Measurements from ENCODE around the gene COPE.
"Not testable (repeated sequence)": the region's sequence is repeated elsewhere in the genome, so short reads cannot be mapped to it uniquely, and the experiment has no call there.

The COPE gene

DNA sequence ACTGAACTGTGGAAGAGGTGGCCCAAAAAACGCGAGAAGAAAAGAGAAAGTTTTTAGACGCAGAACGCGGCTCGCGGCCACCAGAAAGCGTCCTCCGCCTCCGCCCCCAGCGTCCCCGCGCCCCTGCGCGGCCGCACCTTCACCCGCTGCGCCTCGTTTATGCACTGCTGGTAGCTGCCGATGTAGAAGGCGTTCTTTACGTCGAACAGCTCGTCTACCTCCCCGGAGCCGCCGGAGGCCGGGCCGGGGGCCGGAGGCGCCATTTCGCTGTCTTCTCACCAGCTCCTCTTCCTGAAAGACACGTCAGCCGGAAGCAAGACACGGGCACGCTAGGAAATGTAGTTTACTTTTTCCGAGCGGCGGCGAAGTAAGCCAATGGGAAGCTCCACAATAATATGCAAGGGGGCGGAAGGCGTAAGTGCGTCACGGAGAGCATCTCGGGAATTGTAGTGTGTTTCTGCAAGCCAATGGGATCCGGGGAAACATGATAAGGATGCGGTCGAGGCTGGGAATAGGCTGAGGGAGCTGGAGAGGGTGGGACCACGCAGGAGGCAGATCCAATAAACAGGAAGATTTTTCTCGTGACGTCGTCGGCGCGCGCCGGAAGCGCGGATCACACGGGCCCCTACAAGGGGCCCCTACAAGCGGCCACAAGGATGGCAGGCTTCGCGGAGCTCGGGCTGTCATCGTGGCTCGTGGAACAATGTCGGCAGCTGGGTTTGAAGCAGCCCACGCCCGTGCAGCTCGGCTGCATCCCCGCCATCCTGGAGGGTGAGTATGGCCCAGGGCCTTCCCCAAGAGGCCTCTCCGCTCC lies at the start of gene COPE, which contains the start of gene DDX49:
Gene COPE (minus strand): TSS at position 302 of the 814 bp plus-strand sequence. CDS start 39 bp downstream, at position 263.
Gene DDX49 (plus strand): TSS at position 630 of the 814 bp plus-strand sequence. CDS start 27 bp downstream, at position 657.
- DNase-seq = peak; percentile 96

DNA sequence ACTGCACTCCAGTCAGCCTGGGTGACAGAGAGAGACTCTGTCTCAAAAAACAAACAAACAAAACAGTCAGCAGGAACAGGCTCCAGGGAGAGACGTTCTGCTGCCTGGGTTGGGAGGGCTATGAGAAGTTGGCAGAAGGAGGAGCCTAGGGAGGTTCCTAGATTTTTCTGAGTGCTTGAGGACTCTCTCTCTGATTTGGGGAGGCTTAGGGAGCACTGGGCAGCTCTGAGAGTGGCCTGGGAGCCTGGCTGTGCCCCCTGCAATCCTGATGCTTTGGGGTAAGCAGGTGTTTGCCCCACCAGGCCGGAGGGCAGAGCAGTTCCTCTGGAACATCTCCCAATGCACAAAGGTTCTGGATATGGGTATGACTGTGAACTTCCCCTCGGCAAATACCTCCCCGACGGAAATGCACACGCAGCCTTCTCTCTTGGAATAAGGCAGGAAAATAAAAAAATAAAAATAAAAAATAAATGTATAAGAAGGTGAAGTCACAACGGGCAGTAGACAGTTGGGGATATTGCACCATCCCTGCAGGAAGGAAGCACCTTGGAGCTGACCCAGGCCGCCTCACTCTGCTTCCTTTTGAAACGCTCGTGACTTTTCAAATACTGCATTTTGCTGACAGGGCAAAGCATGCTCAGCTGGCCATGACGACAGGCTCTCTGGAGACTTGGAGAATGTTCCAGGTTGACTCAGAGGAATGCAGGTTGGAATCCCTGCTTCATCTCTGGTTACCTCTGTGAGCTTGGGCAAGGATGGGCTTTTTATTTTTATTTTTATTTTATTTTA lies 48.4 kb upstream of the COPE start:
- no peak for DNase-seq

DNA sequence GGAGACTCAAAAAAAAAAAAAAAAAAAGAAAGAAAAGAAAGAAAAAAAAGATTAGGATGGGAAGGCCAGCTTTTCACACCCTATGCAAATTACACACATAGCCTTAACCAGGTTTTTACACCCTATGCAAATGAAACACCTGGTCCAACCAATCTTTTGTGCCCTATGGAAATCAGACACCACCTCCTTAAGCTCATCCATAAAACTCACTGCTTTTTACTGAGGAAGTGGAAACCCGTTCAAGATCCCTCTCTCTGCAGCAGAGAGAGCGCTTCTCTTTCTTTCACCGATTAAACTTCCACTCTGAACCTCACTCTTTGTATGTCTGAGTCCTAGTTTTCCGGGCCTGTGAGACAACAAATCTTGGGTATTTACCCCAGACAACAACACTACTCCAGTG lies 47.1 kb upstream of the COPE start:
- DNase-seq = no peak

DNA sequence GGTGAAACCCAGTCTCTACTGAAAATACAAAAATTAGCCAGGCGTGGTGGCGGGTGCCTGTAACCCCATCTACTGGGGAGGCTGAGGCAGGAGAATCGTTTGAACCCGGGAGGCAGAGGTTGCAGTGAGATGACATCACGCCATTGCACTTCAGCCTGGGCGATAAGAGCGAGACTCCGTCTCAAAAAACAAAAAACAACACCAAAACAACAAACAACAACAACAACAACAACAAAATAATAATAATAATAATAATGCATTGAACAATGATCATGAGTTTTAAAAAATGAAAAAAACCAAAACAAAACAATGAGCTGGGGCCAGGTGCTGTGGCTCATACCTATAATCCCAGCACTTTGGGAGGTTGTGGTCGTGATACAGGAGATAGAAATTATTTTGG lies 44.9 kb upstream of the COPE start:
- DNase-seq = no peak

DNA sequence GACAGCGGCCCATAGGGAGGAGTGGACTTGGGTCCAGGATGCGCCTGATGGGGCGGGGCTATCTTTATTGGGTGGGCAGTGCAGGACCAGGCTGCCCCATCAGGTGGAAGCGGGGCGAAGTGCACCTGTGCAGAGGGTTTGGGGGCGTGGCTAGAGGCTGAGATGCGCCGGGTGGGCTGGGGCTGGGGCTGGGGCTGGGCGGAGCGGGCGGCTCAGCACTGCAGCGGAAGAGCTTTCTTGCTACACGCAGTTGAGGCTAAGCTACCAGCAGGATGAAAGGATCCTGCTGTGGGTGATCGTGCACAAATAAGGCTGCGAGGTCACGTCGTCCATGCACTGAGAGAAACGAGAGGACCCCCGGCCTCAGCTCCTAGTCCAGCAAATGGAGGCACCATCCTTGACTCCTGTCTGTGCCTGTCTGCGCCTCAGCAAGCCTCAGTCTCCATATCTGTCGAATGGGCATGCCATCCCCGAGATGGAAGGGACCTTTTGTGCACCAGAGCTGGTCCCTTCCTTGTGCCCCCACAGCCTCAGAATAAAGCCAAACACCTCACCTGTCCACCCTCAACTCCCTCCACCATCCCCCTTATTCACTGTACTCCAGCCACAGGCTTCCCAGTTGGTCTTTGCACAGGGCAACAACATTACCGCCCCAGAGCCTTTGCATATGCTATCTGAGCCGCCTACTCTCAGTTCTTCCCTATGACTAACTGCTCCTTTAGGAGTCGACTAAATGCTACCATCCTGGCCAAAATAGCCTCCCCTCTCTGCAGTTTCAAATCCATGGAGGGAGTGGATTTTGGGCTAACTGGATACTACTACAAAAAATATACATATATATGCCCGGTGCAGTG lies 42.8 kb upstream of the COPE start:
- DNase-seq = no peak

DNA sequence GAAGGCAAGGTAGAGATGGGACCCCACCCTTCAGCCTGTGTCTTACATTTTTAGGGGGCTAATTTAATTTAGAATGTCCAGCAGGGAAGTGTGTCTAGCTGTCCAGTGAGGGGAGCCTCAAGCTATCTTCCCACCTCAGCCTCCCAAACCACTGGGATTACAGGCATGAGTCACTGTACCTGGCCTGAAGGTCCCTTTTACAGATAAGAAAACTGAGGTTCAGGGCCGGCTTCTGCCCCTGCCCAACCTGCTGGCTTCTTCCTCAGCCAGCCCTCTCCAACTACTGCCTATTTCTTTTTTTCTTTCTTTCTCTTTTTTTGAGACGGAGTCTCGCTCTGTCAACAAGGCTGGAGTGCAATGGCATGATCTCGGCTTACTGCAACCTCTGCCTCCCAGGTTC lies 41.2 kb upstream of the COPE start:
- no peak for DNase-seq

DNA sequence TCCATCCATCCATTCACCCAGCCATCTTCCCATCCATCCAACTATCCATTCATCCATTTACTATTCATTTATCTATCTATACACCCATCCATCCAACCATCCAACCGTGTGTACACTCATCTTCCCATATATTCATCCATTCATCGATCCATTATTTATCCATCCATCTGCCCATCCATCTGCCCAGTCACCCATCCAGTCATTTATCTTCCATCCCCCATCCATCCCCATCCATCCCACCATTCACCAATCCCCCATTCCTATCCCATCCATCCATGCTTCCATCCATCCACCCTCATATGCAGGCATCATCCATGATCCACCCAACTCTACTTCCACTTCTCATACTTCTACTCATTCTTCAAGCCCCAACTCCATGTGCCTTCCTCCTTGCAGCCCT lies 35.9 kb upstream of the COPE start:
- no peak for DNase-seq

DNA sequence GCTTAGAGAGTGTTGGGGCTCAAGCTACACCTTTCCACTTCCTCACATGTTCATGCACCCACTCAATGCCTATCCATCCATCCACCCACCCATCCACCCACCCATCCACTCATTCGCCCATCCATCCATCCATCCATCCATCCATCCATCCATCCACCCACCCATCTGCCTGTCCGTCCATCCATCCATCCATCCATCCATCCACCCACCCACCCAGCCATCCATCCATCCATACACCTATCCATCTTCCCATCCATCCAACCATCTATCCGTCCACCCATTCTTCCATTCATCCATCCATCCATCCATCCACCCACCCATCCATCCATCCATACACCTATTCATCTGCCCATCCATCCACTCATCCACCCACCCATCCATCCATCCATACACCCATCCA lies 34.9 kb upstream of the COPE start:
- DNase-seq = no peak

DNA sequence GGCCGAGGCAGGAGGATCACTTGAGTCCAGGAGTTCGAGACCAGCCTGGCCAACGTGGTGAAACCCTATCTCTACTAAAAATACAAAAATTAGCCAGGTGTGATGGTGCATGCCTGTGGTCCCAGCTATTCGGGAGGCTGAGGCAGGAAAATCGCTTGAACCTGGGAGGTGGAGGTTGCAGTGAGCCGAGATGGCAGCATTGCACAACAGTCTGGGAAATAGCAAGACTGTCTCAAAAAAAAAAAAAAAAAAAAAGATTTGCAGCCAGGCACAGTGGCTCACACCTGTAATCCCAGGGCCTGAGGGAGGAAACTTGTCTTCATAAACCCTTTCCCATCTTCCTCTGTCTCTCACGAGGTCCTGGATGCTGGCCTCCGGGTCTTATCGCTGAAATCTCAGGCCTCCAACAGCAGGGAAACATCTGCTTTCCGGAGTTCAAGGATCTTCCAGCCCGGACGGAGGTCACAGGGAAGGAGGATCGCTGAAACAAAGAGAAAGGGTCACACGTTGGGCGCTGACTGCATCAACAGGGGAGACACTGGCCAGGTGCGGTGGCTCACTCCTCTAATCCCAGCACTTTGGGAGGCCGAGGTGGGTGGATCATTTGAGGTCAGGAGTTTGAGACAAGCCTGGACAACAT lies 33.3 kb upstream of the COPE start:
- not testable (repeated sequence) for DNase-seq

DNA sequence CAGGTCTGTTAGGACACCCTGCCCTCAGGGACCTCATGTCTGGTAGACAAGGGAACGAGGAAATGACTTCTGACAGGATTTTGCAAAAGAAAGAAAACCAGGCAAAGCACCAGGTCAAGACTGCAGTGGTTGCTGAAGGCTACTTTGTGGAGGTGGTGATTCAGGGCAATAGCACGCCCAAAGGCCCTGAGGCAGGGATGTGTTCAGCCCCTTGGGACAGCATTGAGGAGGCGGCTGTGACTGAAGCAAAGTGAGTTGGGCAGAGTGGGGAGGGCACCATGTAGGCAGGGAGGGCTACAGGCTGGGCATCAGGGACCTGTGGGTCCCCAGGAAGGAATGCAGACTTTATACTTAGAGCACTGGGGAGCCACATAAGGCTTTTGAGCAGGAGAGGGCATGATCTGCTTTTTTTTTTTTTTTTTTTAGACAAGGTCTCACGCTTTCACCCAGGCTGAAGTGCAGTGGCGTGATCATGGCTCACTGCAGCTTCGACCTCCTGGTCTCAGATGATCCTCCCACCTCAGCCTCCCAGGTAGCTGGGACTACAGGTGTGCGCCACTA lies 32.6 kb upstream of the COPE start:
- no peak for DNase-seq

DNA sequence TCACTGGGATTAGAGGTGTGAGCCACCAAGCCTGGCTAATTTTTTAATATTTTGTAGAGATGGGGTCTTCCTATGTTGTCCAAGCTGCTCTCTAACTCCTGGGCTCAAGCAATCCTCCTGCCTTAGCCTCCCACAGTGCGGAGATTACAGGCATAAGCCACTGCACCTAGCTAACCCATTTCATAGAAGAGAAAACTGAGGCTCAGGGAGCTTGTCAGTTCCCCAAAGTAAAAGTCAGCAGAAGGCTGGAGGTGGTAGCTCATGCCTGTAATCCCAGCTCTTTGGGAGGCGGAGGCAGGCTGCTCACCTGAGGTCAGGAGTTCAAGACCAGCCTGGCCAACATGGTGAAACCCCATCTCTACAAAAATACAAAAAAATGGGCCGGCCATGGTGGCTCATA lies 30.7 kb upstream of the COPE start:
- DNase-seq = no peak

DNA sequence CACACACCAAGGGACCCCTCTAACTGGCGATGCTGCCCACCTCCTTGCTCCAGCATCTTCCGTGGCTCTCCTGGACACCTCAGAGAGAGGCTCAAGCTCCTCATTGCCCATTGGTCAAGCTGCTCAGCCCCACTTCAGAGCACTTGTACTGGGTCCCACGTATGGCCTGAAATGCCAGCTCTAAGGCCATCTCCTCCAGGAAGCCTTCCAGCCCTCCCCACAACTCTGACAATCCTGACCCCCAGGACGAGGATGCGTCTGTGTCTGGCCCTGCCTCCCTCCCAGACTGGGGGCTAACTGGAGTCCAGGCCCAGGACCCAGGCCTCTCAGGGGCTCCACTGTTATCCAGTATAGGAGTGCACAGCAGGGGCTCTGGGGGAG lies 29.8 kb upstream of the COPE start:
- DNase-seq = no peak

DNA sequence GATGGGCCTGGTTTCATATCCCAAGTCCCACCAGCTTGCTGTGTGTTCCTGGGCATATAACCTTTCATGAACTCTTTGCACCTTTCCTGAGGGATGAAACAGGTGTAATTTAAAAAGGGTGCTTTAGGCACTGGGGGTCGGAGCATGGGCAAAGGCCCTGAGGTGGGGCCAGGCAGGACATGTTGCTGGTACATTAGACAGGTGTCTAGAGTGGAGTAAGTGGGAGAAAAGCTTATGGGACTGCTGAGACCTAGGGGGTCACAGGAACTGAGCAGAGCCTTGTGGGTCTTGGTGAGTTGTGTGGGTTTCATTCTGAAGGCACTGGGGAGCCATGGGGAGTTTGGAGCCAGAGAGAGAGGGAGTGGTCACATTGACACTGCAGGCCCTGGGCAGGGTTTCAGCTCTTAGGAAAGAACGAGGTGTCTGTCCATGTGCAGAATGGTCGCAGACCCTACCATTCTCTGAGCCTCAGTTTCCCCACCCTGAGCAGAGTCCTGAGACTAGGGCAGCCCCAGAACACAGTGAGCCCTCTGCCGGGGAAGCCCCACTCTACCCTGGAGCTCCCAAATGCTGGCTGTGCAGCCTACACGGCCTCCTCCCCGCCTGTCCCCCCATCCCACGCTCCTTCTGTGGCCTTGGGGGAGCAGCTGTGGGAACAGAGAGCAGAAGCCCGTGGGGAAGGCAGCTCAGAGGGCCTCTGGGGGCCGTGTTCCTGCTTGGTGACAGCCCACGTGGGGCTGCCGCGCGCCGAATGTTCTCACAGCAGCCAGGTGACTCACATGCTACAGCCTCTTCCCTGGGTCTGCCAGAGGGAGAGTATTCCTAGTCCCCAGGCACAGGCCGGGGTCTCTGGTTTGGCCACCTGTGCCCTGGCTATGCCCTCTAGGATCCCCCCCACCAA lies 29.1 kb upstream of the COPE start:
- DNase-seq = no peak

DNA sequence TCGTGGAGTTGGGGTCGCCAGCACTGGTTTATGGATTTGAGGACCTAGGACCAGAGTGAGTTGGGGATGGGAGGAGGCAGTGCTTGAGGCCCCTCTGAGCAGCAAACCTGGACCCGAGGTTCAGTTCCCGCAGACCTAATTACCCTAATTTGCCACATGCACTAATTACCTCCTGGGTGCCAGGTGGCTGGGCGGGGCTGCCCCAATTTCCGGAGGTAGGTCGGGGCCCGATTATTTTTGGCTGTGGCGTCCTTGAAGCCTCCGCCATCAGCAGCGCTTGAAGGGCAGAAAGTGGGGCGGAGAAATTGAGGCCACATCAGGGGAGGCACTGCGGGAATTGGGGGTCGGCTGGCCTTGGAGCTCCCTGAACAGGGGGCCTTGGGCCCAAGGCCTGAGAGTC lies 27.7 kb upstream of the COPE start:
- DNase-seq = no peak

DNA sequence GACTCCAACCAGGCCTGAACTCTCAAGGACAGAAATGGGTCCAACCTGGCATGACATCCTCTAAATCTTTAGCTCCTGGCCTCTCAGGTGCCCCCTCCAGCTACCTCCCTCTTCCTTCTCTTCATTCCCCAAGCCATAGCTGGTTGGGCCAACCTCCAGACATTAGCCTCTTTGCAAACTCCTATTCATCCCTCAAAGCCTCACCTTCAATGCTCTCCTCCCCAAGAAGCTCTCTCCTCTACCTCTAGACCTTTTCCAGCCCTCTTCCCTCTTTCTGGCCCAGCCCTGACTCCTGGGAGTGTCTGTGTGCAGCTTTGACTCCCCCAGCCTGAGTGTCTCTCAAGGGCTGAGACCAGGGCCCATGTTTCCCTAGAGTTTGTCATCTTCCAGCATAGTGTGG lies 27.1 kb upstream of the COPE start:
- DNase-seq = no peak

DNA sequence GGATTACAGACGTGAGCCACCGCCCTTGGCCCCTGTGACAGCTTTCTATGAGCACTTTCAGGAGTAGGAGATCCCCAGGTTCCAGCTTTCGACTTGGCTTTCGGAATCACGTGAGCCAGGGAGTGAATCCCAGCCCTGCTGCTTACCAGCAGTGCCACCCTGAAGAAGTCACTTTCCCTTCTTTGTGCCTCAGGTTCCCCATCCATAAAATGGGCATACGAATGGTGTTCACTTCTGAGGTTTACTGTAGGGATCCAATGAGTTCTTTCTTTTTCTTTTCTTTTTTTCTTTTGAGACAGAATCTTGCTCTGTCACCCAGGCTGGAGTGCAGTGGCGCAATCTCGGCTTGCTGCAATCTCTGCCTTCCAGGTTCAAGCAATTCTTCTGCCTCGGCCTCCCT lies 26.1 kb upstream of the COPE start:
- no peak for DNase-seq

DNA sequence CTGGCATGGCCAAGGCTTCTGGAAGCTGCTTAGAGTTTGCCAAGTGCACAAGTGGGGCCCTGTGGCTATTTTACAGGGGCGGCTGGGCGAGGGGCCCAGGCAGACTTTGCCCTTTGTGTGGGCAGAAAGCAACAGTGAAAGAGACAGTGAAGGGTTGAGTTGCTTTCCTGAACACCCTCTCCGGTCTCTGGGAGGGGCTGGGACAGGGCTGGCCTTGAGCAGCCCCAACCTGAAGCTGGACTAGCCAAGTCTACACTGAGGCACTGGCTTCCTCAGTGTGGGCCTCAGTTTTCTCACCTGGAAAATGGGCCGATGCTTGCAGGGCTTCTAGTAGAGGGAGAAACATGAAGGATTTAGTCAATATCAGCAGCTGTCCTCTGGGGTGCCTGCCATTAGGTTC lies 24.3 kb upstream of the COPE start:
- DNase-seq = no peak

DNA sequence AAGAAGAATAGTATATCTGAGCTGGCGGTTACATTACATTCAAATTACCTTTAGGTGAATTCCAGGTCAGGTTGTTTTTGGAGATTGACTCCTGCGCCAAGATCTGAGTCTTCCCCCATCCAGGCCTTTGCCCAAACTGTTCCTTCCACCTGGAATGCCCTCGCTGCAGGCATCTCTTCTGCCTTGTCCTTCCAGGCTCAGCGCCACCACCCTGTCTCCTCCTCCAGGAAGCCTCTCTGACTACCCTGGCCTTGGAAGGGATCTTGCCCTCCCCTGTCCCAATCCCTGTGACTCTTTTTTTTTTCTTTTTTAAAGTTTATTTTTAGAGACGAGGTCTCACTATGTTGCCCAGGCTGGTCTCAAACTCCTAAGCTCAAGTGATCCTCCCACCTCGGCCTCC lies 23.5 kb upstream of the COPE start:
- DNase-seq = no peak

DNA sequence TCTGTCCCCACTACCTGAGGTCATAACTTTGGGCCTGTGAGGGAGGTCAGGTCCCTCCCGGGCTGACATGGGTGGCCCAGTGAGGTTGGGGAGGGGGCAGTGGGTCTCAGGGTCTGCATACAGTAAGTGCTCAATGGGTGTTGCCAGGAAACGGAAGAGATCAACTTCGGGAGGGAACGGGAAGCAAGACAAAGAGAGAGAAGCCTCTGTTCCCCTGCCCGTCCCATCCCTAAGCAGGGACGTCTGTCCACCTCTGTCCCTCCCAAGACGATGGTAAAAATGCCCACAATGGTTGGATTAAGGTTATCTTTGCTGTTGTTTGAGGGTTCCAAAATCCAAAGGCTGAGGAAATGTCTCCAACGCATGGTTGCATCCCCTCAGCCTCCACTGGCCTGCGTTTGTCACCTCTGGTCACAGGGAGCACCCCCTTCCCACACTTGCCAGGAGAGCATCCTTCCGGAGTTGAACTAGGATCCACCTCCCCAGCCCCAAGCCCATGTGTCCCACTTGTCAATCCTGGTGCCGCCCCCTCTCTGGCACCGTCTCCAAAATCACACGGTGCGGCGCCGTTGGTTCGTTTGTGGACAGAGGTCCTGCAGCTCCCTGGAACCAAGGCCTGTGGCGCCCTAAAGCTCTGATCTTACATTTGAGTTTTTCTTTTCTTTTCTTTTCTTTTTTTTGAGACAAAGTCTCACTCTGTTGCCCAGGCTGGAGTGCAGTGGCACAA lies 22.6 kb upstream of the COPE start:
- DNase-seq = no peak

DNA sequence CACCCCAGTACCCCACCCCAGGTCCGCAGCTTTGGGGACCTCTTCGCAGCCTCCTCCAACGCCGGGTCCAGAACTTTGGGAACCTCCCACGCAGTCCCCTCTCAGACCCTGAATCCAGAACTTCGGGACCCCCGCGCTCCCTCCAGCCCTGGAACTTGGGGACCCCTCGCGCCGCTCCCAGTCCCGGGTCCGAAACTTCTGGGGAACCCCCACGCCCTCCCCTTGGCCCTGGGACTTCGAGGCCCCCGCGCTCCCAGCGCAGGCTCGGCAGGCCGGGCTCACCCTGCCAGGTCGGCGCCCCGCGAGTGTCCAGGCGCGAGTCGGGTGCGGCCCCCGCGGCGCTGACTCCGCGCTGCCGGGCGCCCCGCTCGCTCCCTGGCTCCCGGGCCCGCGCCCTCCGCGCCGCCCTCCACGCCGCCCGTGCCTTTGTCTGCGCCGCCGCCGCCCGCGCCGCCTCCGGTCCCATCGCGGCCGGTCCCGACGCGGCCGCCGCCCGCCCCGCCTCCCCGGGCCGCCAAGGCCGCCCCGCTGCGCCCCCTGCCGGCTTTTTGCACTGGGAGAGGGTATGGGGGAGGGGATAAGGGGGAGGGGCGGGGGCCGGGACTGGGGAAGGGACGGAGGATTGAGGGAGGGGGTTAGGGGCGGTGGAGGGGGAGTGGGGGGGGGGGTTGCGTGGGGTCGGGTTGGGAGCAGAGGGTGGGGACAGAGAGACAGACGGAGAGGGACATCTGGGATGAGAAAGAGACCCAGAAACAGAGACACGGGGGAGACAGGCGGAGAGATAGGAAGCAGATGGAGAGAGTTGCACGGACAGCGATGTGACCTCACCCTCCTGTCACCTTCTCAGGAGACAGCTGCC lies 21.8 kb upstream of the COPE start, which contains the start of gene HOMER3:
Gene HOMER3 (minus strand): TSS at position 449 of the 859 bp plus-strand sequence. CDS start 2,235 bp downstream, outside the sequence.
- peak; percentile 80 for DNase-seq

All from activated T-cell treated with anti-CD3 and anti-CD28 coated beads, Interleukin-2, amount 50 U/mL, for 1 hour (primary cell).